ENCODE measurements around the gene LRRC2.
"Not testable (repeated sequence)": the region's sequence is repeated elsewhere in the genome, so short reads cannot be mapped to it uniquely, and the experiment has no call there.

Gene LRRC2

GRCh38 chr3:46566040-46566641 is at the start of gene LRRC2:
LRRC2 (minus strand) TSS chr3:46566302; CDS start chr3:46551591, 14,711 bp downstream.
- intact Hi-C loops (cut with DNase I) = no loop called here
- DNase-seq = peak in 7 of 10 donors; percentile 29 to 87 (median 47)

- DNase-seq = no peak
- intact Hi-C loops (cut with DNase I) = no loop called here
These were observed 49.1 kb upstream of the LRRC2 start for GRCh38 chr3:46615050-46615775.

- intact Hi-C loops (cut with DNase I) = no loop called here
- no peak for DNase-seq
These were observed 48.3 kb upstream of the LRRC2 start for GRCh38 chr3:46614431-46614830.

- intact Hi-C loops (cut with DNase I) = no loop called here
These were observed 47.4 kb upstream of the LRRC2 start for GRCh38 chr3:46613313-46614005.

GRCh38 chr3:46612324-46612723 is 46.2 kb upstream of the LRRC2 start, which contains the start of gene FAM240A:
FAM240A (plus strand) TSS chr3:46612525; CDS start chr3:46612684, 159 bp downstream.
- intact Hi-C loops (cut with DNase I) = no loop called here
- peak in 1 of 10 donors; percentile 30 for DNase-seq

More at GRCh38 chr3:46613313-46614005, 47.4 kb upstream of the LRRC2 start:
- no peak for DNase-seq

- intact Hi-C loops (cut with DNase I) = no loop called here
- DNase-seq = no peak
These were observed 44.0 kb upstream of the LRRC2 start for GRCh38 chr3:46609944-46610722.

- intact Hi-C loops (cut with DNase I) = no loop called here
- DNase-seq = no peak
These were observed 43.2 kb upstream of the LRRC2 start for GRCh38 chr3:46609212-46609721.

- DNase-seq = no peak
- intact Hi-C loops (cut with DNase I) = no loop called here
These were observed 41.5 kb upstream of the LRRC2 start for GRCh38 chr3:46607603-46608028.

- intact Hi-C loops (cut with DNase I) = no loop called here
- DNase-seq = no peak
These were observed 38.0 kb upstream of the LRRC2 start for GRCh38 chr3:46604127-46604526.

- DNase-seq = no peak
- intact Hi-C loops (cut with DNase I) = no loop called here
These were observed 37.4 kb upstream of the LRRC2 start for GRCh38 chr3:46603446-46604046.

- DNase-seq = peak in 1 of 10 donors; percentile 22
- intact Hi-C loops (cut with DNase I) = no loop called here
These were observed 33.5 kb upstream of the LRRC2 start for GRCh38 chr3:46599590-46599989.

- intact Hi-C loops (cut with DNase I) = no loop called here
- DNase-seq = no peak
These were observed 29.8 kb upstream of the LRRC2 start for GRCh38 chr3:46595819-46596314.

GRCh38 chr3:46594723-46595122 is 28.6 kb upstream of the LRRC2 start:
- intact Hi-C loops (cut with DNase I) = no loop called here
- no peak for DNase-seq

GRCh38 chr3:46593979-46594378 is 27.9 kb upstream of the LRRC2 start:
- DNase-seq = no peak
- intact Hi-C loops (cut with DNase I) = no loop called here

GRCh38 chr3:46593274-46593862 is 27.3 kb upstream of the LRRC2 start:
- DNase-seq = no peak
- intact Hi-C loops (cut with DNase I) = no loop called here

- DNase-seq; intact Hi-C loops (cut with DNase I): not testable (repeated sequence)
These were observed 21.2 kb upstream of the LRRC2 start for GRCh38 chr3:46587268-46587667.

GRCh38 chr3:46586738-46587246 is 20.7 kb upstream of the LRRC2 start:
- intact Hi-C loops (cut with DNase I) = no loop called here
- no peak for DNase-seq

GRCh38 chr3:46585799-46586693 is 19.9 kb upstream of the LRRC2 start:
- DNase-seq = no peak
- intact Hi-C loops (cut with DNase I) = no loop called here
